ENCODE results near the gene RAMP2.

The RAMP2 gene

DNA sequence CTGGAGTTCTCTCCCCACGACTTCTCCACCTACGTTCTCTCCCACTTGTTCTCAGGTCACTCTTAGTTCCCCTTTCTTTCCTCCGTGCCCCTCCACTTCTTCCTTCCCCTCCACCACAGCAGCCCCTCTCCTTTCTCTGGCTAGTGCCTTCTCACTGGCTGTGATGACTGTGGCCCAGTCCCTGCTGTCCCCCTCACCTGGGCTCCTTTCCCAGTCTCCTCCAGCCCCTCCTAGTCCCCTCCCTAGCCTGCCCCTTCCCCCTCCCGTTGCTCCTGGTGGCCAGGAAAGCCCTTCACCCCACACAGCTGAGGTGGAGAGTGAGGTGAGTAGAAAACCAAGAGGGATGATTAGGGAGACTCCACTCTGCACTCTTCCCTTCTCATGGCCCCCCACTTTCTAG lies 34.0 kb downstream of the RAMP2 start (continued):
- TF ChIP-seq, protein P1, sequence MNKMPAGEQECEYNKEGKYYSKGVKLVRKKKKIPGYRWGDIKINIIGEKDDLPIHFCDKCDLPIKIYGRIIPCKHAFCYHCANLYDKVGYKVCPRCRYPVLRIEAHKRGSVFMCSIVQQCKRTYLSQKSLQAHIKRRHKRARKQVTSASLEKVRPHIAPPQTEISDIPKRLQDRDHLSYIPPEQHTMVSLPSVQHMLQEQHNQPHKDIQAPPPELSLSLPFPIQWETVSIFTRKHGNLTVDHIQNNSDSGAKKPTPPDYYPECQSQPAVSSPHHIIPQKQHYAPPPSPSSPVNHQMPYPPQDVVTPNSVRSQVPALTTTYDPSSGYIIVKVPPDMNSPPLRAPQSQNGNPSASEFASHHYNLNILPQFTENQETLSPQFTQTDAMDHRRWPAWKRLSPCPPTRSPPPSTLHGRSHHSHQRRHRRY (tag by site-specific recombination; IDR thresholded peaks at IDR 0.05): no peak
- TF ChIP-seq BCL11B (tag by site-specific recombination; IDR thresholded peaks at IDR 0.05; ENCODE audit: low read depth) (no peak), ZBTB26 (tag by site-specific recombination; optimal IDR thresholded peaks at IDR 0.05) (no peak), PRDM1 (tag by site-specific recombination; IDR thresholded peaks at IDR 0.05) (0 out of 2 replicates have a peak, but pooled peaks have one; percentile 5), ZSCAN30 (tag by site-specific recombination; IDR thresholded peaks at IDR 0.05) (no peak)
- TF ChIP-seq, protein P2, sequence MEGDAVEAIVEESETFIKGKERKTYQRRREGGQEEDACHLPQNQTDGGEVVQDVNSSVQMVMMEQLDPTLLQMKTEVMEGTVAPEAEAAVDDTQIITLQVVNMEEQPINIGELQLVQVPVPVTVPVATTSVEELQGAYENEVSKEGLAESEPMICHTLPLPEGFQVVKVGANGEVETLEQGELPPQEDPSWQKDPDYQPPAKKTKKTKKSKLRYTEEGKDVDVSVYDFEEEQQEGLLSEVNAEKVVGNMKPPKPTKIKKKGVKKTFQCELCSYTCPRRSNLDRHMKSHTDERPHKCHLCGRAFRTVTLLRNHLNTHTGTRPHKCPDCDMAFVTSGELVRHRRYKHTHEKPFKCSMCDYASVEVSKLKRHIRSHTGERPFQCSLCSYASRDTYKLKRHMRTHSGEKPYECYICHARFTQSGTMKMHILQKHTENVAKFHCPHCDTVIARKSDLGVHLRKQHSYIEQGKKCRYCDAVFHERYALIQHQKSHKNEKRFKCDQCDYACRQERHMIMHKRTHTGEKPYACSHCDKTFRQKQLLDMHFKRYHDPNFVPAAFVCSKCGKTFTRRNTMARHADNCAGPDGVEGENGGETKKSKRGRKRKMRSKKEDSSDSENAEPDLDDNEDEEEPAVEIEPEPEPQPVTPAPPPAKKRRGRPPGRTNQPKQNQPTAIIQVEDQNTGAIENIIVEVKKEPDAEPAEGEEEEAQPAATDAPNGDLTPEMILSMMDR (tag by site-specific recombination; IDR thresholded peaks at IDR 0.05): no peak

DNA sequence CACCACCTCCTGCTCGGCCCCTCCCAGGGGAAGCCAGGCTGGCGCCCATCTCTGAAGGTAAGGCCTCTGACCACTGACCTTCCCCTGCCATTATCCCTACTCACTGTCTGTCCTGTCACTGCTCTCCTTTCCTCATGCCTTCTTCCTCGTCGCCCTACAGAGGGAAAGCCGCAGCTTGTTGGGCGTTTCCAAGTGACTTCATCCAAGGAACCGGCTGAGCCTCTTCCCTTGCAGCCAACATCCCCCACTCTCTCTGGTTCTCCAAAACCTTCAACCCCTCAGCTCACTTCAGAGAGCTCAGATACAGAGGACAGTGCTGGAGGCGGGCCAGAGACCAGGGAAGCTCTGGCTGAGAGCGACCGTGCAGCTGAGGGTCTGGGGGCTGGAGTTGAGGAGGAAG lies 34.4 kb downstream of the RAMP2 start:
- Histone ChIP-seq H3K36me3 (ENCODE audit: control insufficient read depth in 2 of 2, insufficient read depth in 1 of 2, low read length in 2 of 2) (peaks cover 0 to 33% of the 10 kb centered on the region in 2 experiments; a peak in 1 of 3 replicates), H3K4me3 (ENCODE audit: low read depth, low read length) (no peak overlapping the region), H3K27ac (ENCODE audit: extremely low read depth, low read depth, low read length) (no peak overlapping the region), H3K4me1 (ENCODE audit: control insufficient read depth, insufficient read depth, low read length) (peaks cover 5% of the 10 kb centered on the region; the same call in 1 of the 2 replicates), H3K9me3 (ENCODE audit: control insufficient read depth, insufficient read depth, low read depth, low read length) (no peaks in the 10 kb centered on the region)
- CTCF ChIA-PET: interaction anchor here (0.5 to 0.8 kb wide), 2 partner anchors 32 to 76 kb away, joined by 3 read pairs; no protein-coding TSS in a partner anchor
- TF ChIP-seq ZNF555 (tag by site-specific recombination; conservative IDR thresholded peaks at IDR 0.05): no peak
- TF ChIP-seq ATF2 (tag by site-specific recombination; IDR thresholded peaks at IDR 0.05; ENCODE audit: low read depth): no peak
- TF ChIP-seq SCRT1 (tag by site-specific recombination; IDR thresholded peaks at IDR 0.05; ENCODE audit: borderline replicate concordance): no peak
- TF ChIP-seq, protein P3, sequence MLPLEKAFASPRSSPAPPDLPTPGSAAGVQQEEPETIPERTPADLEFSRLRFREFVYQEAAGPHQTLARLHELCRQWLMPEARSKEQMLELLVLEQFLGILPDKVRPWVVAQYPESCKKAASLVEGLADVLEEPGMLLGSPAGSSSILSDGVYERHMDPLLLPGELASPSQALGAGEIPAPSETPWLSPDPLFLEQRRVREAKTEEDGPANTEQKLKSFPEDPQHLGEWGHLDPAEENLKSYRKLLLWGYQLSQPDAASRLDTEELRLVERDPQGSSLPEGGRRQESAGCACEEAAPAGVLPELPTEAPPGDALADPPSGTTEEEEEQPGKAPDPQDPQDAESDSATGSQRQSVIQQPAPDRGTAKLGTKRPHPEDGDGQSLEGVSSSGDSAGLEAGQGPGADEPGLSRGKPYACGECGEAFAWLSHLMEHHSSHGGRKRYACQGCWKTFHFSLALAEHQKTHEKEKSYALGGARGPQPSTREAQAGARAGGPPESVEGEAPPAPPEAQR (tag by site-specific recombination; IDR thresholded peaks at IDR 0.05): no peak
- TF ChIP-seq SALL2 (tag by site-specific recombination; IDR thresholded peaks at IDR 0.05; ENCODE audit: borderline replicate concordance): no peak
- POLR2A ChIA-PET: interaction anchor here (1.0 to 2.2 kb wide), 3 partner anchors 9 to 26 kb away, joined by 3 to 9 read pairs (median 5); no protein-coding TSS in a partner anchor

DNA sequence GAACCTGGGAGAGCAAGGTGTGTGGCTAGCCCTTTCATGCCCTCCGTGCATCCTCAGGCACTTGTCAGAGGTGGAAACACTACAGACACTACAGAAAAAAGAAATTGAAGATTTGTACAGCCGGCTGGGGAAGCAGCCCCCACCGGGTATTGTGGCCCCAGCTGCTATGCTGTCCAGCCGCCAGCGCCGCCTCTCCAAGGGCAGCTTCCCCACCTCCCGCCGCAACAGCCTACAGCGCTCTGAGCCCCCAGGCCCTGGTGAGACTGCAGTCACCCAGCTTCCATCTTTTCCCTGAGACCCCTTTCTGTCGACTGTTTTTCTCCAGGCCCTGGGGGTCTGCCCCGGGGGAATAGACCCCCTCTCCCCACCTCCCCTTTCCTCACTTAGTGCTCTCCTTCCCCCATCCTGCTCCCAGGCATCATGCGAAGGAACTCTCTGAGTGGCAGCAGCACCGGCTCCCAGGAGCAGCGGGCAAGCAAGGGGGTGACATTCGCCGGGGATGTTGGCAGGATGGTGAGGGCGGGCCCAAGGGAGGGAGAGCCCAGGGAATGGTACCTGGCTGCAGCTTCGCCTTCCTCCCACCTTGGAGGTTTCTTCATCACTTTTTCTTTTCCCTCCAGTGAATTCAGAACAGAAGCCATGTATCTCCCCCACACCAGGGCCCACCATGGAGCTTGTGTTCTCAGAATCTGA lies 35.2 kb downstream of the RAMP2 start:
- ChIA-PET CTCF (interaction anchor here (0.5 to 3.2 kb wide), 4 partner anchors 23 to 1497 kb away, joined by 3 to 23 read pairs (median 3); no protein-coding TSS in a partner anchor), POLR2A (interaction anchor here (1.0 to 2.2 kb wide), 3 partner anchors 9 to 27 kb away, joined by 3 to 9 read pairs (median 5); no protein-coding TSS in a partner anchor)
- Histone ChIP-seq H3K27ac (ENCODE audit: extremely low read depth, low read depth, low read length) (no peak overlapping the region), H3K36me3 (ENCODE audit: control insufficient read depth in 2 of 2, insufficient read depth in 1 of 2, low read length in 2 of 2) (peaks cover 0 to 33% of the 10 kb centered on the region in 2 experiments; a peak in 1 of 3 replicates), H3K4me1 (ENCODE audit: control insufficient read depth, insufficient read depth, low read length) (peaks cover 5% of the 10 kb centered on the region; the same call in 1 of the 2 replicates), H3K4me3 (ENCODE audit: low read depth, low read length) (no peak overlapping the region), H3K9me3 (ENCODE audit: control insufficient read depth, insufficient read depth, low read depth, low read length) (no peaks in the 10 kb centered on the region)
- TF ChIP-seq ZBTB26 (tag by site-specific recombination; optimal IDR thresholded peaks at IDR 0.05): no peak
- no peak for TF ChIP-seq GFI1B (tag by site-specific recombination; IDR thresholded peaks at IDR 0.05)
- TF ChIP-seq, protein P4, sequence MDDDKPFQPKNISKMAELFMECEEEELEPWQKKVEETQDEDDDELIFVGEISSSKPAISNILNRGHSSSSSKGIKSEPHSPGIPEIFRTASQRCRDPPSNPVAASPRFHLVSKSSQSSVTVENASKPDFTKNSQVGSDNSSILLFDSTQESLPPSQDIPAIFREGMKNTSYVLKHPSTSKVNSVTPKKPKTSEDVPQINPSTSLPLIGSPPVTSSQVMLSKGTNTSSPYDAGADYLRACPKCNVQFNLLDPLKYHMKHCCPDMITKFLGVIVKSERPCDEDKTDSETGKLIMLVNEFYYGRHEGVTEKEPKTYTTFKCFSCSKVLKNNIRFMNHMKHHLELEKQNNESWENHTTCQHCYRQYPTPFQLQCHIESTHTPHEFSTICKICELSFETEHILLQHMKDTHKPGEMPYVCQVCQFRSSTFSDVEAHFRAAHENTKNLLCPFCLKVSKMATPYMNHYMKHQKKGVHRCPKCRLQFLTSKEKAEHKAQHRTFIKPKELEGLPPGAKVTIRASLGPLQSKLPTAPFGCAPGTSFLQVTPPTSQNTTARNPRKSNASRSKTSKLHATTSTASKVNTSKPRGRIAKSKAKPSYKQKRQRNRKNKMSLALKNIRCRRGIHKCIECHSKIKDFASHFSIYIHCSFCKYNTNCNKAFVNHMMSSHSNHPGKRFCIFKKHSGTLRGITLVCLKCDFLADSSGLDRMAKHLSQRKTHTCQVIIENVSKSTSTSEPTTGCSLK (tag by site-specific recombination; IDR thresholded peaks at IDR 0.05): no peak
- TF ChIP-seq ZNF266 (tag by site-specific recombination; IDR thresholded peaks at IDR 0.05; ENCODE audit: low read depth): no peak

Measured in HEK293 (cell line).